CD14-positive monocyte (primary cell): ENCODE data around the gene ERFE. TPM values are rescaled to one million over a fixed set of nuclear protein-coding genes. Genes with fewer than 3 reads are reported as not detected.

Experiments used
- DNase-seq, 3 donors: peaks; one replicate each; pipeline ENCODE4 v3.0.0-alpha.2; 2011 to 2022
- H2AFZ ChIP-seq: 2 replicates; pipeline ENCODE4 v1.6.0; 2012; ENCODE audit warnings: mild to moderate bottlenecking, low read depth, low read length, inconsistent platforms; ENCODE audit not compliant: insufficient read depth, poor library complexity, severe bottlenecking
- H3K27ac ChIP-seq, 2 donors: 1 replicate in 1 of 2; 2 replicates in 1 of 2; pipeline ENCODE4 v1.5.1; 2012 to 2013; ENCODE audit warnings: low read length in 2 of 2, control low read depth in 1 of 2, inconsistent platforms in 1 of 2, low read depth in 1 of 2, mild to moderate bottlenecking in 1 of 2
- H3K27me3 ChIP-seq, 2 donors: one replicate each; pipeline versions ENCODE4 v1.6.0 to v1.6.1; 2011 to 2013; ENCODE audit warnings: low read length in 2 of 2; ENCODE audit not compliant: control insufficient read depth in 2 of 2, insufficient read depth in 2 of 2
- H3K36me3 ChIP-seq, 2 donors: replicated peaks in 1 of 2; 1 replicate in 1 of 2; 2 replicates in 1 of 2; pipeline versions ENCODE4 v1.5.1 to v1.6.1; 2012 to 2013; ENCODE audit warnings: low read length in 2 of 2, control low read depth in 1 of 2, inconsistent platforms in 1 of 2, mild to moderate bottlenecking in 1 of 2; ENCODE audit not compliant: insufficient read depth in 2 of 2, control insufficient read depth in 1 of 2
- H3K4me1 ChIP-seq, 2 donors: 1 replicate in 1 of 2; 2 replicates in 1 of 2; pipeline versions ENCODE4 v1.5.1 to v1.6.1; 2012 to 2013; ENCODE audit warnings: low read length in 2 of 2, control low read depth in 1 of 2, inconsistent platforms in 1 of 2, mild to moderate bottlenecking in 1 of 2, moderate library complexity in 1 of 2; ENCODE audit not compliant: insufficient read depth in 2 of 2, control insufficient read depth in 1 of 2
- H3K4me2 ChIP-seq: replicated peaks from 2 replicates; pipeline ENCODE3; 2012; ENCODE audit warnings: low read length, moderate library complexity, mild to moderate bottlenecking; ENCODE audit not compliant: poor library complexity, severe bottlenecking; ENCODE audit errors: extremely low read depth
- H3K4me3 ChIP-seq, 3 experiments: fragments of 200-600 bp in 1 of 3; sonication (generic) in 1 of 3; replicated peaks in 1 of 3; 1 replicate in 2 of 3; 2 replicates in 1 of 3; pipeline ENCODE4 v1.5.1; 2011 to 2013; ENCODE audit warnings: low read length in 3 of 3, mild to moderate bottlenecking in 3 of 3, control low read depth in 2 of 3, low read depth in 2 of 3, inconsistent platforms in 1 of 3, moderate library complexity in 1 of 3
- H3K79me2 ChIP-seq: 2 replicates; pipeline ENCODE4 v1.6.0; 2012; ENCODE audit warnings: mild to moderate bottlenecking, control low read depth, inconsistent platforms, low read length, moderate library complexity; ENCODE audit not compliant: insufficient read depth
- H3K9ac ChIP-seq: 2 replicates; pipeline ENCODE4 v1.6.0; 2017; ENCODE audit warnings: low read length, mild to moderate bottlenecking; ENCODE audit not compliant: insufficient read depth, poor library complexity, severe bottlenecking
- H3K9me3 ChIP-seq, 2 donors: replicated peaks in 1 of 2; 1 replicate in 1 of 2; 2 replicates in 1 of 2; pipeline versions ENCODE4 v1.5.1 to v1.6.1; 2012 to 2013; ENCODE audit warnings: low read length in 2 of 2, control low read depth in 1 of 2; ENCODE audit not compliant: control insufficient read depth in 1 of 2, insufficient read depth in 1 of 2
- H4K20me1 ChIP-seq: 2 replicates; pipeline ENCODE4 v1.6.0; 2012; ENCODE audit warnings: mild to moderate bottlenecking, low read length, control low read depth, moderate library complexity; ENCODE audit not compliant: insufficient read depth
- H3K27ac Mint-ChIP-seq, 7 donors: one replicate each; pipeline ENCODE4 v1.8.0; 2020; ENCODE audit warnings: mild to moderate bottlenecking in 7 of 7, mixed read lengths in 7 of 7, moderate library complexity in 6 of 7, inconsistent platforms in 2 of 7
- H3K27me3 Mint-ChIP-seq, 3 donors: one replicate each; pipeline ENCODE4 v1.8.0; 2021 to 2022; ENCODE audit warnings: low read depth in 3 of 3, mild to moderate bottlenecking in 3 of 3, mixed read lengths in 3 of 3, moderate library complexity in 3 of 3, inconsistent platforms in 1 of 3
- H3K36me3 Mint-ChIP-seq, 2 donors: one replicate each; pipeline ENCODE4 v1.8.0; 2020; ENCODE audit warnings: mixed read lengths in 2 of 2, inconsistent platforms in 1 of 2, mild to moderate bottlenecking in 1 of 2
- H3K4me1 Mint-ChIP-seq: one replicate; pipeline ENCODE4 v1.8.0; 2020; ENCODE audit warnings: mild to moderate bottlenecking, mixed read lengths
- H3K4me3 Mint-ChIP-seq, 2 donors: one replicate each; pipeline ENCODE4 v1.8.0; 2020; ENCODE audit warnings: mild to moderate bottlenecking in 2 of 2, mixed read lengths in 2 of 2, moderate library complexity in 1 of 2
- H3K9me3 Mint-ChIP-seq, 7 donors: one replicate each; pipeline ENCODE4 v1.8.0; 2020 to 2022; ENCODE audit warnings: mixed read lengths in 7 of 7, mild to moderate bottlenecking in 6 of 7, moderate library complexity in 6 of 7, inconsistent platforms in 2 of 7
- CTCF ChIP-seq: fragments of 200-600 bp; IDR thresholded peaks from one replicate; pipeline ENCODE4 v1.8.0; 2022; ENCODE audit warnings: antibody characterized with exemption, mild to moderate bottlenecking
- WGBS: methylation state at CpG from one replicate; pipeline ENCODE4 v1.1.5; 2013; ENCODE audit warnings: missing lambda C conversion rate; ENCODE audit not compliant: insufficient coverage; 5-methylcytosine and 5-hydroxymethylcytosine counted together
- intact Hi-C, 2 donors: fragments of 100-400 bp; cut with micrococcal nuclease; formaldehyde crosslinking; loops; one replicate each; pipeline versions ENCODE4 v1.15.0 to v1.15.1; 2023
- polyA plus RNA-seq, 3 donors: library from polyadenylated mRNA; depleted of rRNA in 1 of 3; unstranded in 2 of 3; stranded (reverse) in 1 of 3; fragments of 300-500 nt in 2 of 3; fragments of >200 nt in 1 of 3; fragmentation: Illumina TruSeq in 2 of 3; gene quantifications; 1 replicate in 2 of 3; 2 replicates in 1 of 3; pipeline ENCODE4 v1.2.3, GENCODE V29; 2012 to 2021

Gene ERFE
- polyA plus RNA-seq, 3 donors = not detected

- peaks cover 0 to 8% (median 0%) of the 10 kb centered on the region in 7 donors for H3K9me3 Mint-ChIP-seq
- Histone ChIP-seq H4K20me1 (no peaks in the 10 kb centered on the region), H3K79me2 (no peaks in the 10 kb centered on the region), H3K4me1 (no peaks in the 10 kb centered on the region), H3K4me3 (no peak overlapping the region), H3K36me3 (peaks cover 15 to 25% of the 10 kb centered on the region in 2 donors), H3K9ac (no peak overlapping the region), H2AFZ (no peak overlapping the region), H3K9me3 (peaks cover 0 to 6% of the 10 kb centered on the region in 2 donors), H3K4me2 (no peak overlapping the region), H3K27me3 (peaks cover 0 to 39% of the 10 kb centered on the region in 2 donors), H3K27ac (no peak overlapping the region)
- H3K27me3 Mint-ChIP-seq = peaks cover 39 to 56% (median 48%) of the 10 kb centered on the region in 3 donors
- peaks cover 26 to 31% of the 10 kb centered on the region in 2 donors for H3K36me3 Mint-ChIP-seq
- no peak for DNase-seq
- WGBS = 92% methylated on average over 8 of the region's 8 CpGs
- peak overlapping the region in 1 of 2 donors; percentile 72 for H3K4me3 Mint-ChIP-seq
- TF ChIP-seq CTCF = no peak
- H3K27ac Mint-ChIP-seq = peak overlapping the region in 2 of 7 donors; percentile 68 to 76
- peaks cover 11% of the 10 kb centered on the region for H3K4me1 Mint-ChIP-seq
- intact Hi-C loops = no loop called here
These were observed 6.1 kb downstream of the ERFE start for GRCh38 chr2:238164906-238165287.

GRCh38 chr2:238165288-238165921, 6.6 kb downstream of the ERFE start:
- H3K9ac ChIP-seq = no peak overlapping the region
- Mint-ChIP-seq H3K4me1 (peaks cover 13% of the 10 kb centered on the region), H3K27me3 (peaks cover 35 to 51% (median 42%) of the 10 kb centered on the region in 3 donors), H3K4me3 (peak overlapping the region in 1 of 2 donors; percentile 72), H3K9me3 (peaks cover 0 to 7% (median 0%) of the 10 kb centered on the region in 7 donors), H3K27ac (peak overlapping the region in 1 of 7 donors; percentile 76), H3K36me3 (peaks cover 30 to 36% of the 10 kb centered on the region in 2 donors)
- no peak overlapping the region for H3K27ac ChIP-seq
- TF ChIP-seq CTCF = no peak
- H3K9me3 ChIP-seq = peaks cover 0 to 1% of the 10 kb centered on the region in 2 donors
- H2AFZ ChIP-seq = no peak overlapping the region
- no peak for DNase-seq
- H3K79me2 ChIP-seq = no peaks in the 10 kb centered on the region
- no peak overlapping the region for H3K4me3 ChIP-seq
- H3K36me3 ChIP-seq = peaks cover 20 to 30% of the 10 kb centered on the region in 2 donors
- WGBS = 90% methylated on average over 10 of the region's 12 CpGs
- no peak overlapping the region for H3K4me2 ChIP-seq
- H4K20me1 ChIP-seq = no peaks in the 10 kb centered on the region
- intact Hi-C loops = no loop called here
- H3K27me3 ChIP-seq = peaks cover 0 to 34% of the 10 kb centered on the region in 2 donors
- no peaks in the 10 kb centered on the region for H3K4me1 ChIP-seq
